ENCODE results near the gene NIPAL1.

- no peak for TF ChIP-seq EZH2 (IDR thresholded peaks at IDR 0.05; ENCODE audit: insufficient read depth, poor library complexity, severe bottlenecking)
- no peak for TF ChIP-seq EZH2phosphoT487 (IDR thresholded peaks at IDR 0.05; ENCODE audit: insufficient read depth, low read depth)
Observed at GRCh38 chr4:48037117-48037462, 20.5 kb downstream of the NIPAL1 start.
